ENCODE data around the gene GOLGA2. TPM values are rescaled to one million over a fixed set of nuclear protein-coding genes. Genes with fewer than 3 reads are reported as not detected.

Gene GOLGA2
- total and polyA plus RNA-seq, 2 donors (not counting 1 experiment from before 2014, with no cell fraction given) = 118 to 126 TPM

GRCh38 chr9:128245421-128246151, 30.2 kb downstream of the GOLGA2 start:
- H3K4me1 ChIP-seq (ENCODE audit: control insufficient read depth, extremely low read depth, insufficient read depth, low read length) = peaks cover 23% of the 10 kb centered on the region
- peak overlapping the region; percentile 62 for H2AFZ ChIP-seq (ENCODE audit: low read length)
- no peaks in the 10 kb centered on the region for H3K9me3 ChIP-seq (ENCODE audit: control insufficient read depth, insufficient read depth, low read depth, low read length)
- H3K27ac ChIP-seq (ENCODE audit: insufficient read depth, low read length) = peak overlapping the region; percentile 70
- H3K27me3 ChIP-seq (ENCODE audit: control insufficient read depth, insufficient read depth, low read length) = no peaks in the 10 kb centered on the region
- H3K36me3 ChIP-seq (ENCODE audit: control insufficient read depth, insufficient read depth, low read length) = peaks cover 2% of the 10 kb centered on the region
- peak overlapping the region; percentile 76 for H3K4me2 ChIP-seq (ENCODE audit: extremely low read depth, insufficient read depth, low read length)
- TF ChIP-seq EZH2 (IDR thresholded peaks at IDR 0.05; ENCODE audit: low read length, missing control alignments) = no peak
- no peak for TF ChIP-seq CTCF (conservative IDR thresholded peaks at IDR 0.05 in 1 of 2, IDR thresholded peaks at IDR 0.05 in 1 of 2; ENCODE audit: low read depth in 1 of 2, low read length in 2 of 2)
- no peaks in the 10 kb centered on the region for H4K20me1 ChIP-seq (ENCODE audit: control insufficient read depth, extremely low read depth, insufficient read depth, low read length)
- no peaks in the 10 kb centered on the region for H3K79me2 ChIP-seq (ENCODE audit: control insufficient read depth, insufficient read depth, low read length)
- DNase-seq (ENCODE audit: low read depth in 2 of 2) = peak; percentile 54 to 78
- H3K4me3 ChIP-seq (replicated peaks in 1 of 4; ENCODE audit: control extremely low read depth in 1 of 4, insufficient read depth in 1 of 4, low read depth in 3 of 4, low read length in 4 of 4) = no peak overlapping the region
- peak overlapping the region; percentile 16 for H3K9ac ChIP-seq (ENCODE audit: insufficient read depth, low read length)

- H3K27ac ChIP-seq (ENCODE audit: insufficient read depth, low read length) = peak overlapping the region; percentile 80
- H3K36me3 ChIP-seq (ENCODE audit: control insufficient read depth, insufficient read depth, low read length) = peaks cover 2% of the 10 kb centered on the region
- H3K4me2 ChIP-seq (ENCODE audit: extremely low read depth, insufficient read depth, low read length) = peak overlapping the region; percentile 85
- no peaks in the 10 kb centered on the region for H3K9me3 ChIP-seq (ENCODE audit: control insufficient read depth, insufficient read depth, low read depth, low read length)
- DNase-seq (ENCODE audit: low read depth in 2 of 2) = peak; percentile 79 to 89
- H3K4me1 ChIP-seq (ENCODE audit: control insufficient read depth, extremely low read depth, insufficient read depth, low read length) = peaks cover 23% of the 10 kb centered on the region
- H3K4me3 ChIP-seq (replicated peaks in 1 of 4; ENCODE audit: control extremely low read depth in 1 of 4, insufficient read depth in 1 of 4, low read depth in 3 of 4, low read length in 4 of 4) = peak overlapping the region; percentile 43 to 72 (median 57)
- no peaks in the 10 kb centered on the region for H4K20me1 ChIP-seq (ENCODE audit: control insufficient read depth, extremely low read depth, insufficient read depth, low read length)
- no peaks in the 10 kb centered on the region for H3K79me2 ChIP-seq (ENCODE audit: control insufficient read depth, insufficient read depth, low read length)
- no peaks in the 10 kb centered on the region for H3K27me3 ChIP-seq (ENCODE audit: control insufficient read depth, insufficient read depth, low read length)
- TF ChIP-seq EZH2 (IDR thresholded peaks at IDR 0.05; ENCODE audit: low read length, missing control alignments) (no peak), CTCF (conservative IDR thresholded peaks at IDR 0.05 in 1 of 2, IDR thresholded peaks at IDR 0.05 in 1 of 2; ENCODE audit: low read depth in 1 of 2, low read length in 2 of 2) (no peak)
- H3K9ac ChIP-seq (ENCODE audit: insufficient read depth, low read length) = peak overlapping the region; percentile 74
- no peak overlapping the region for H2AFZ ChIP-seq (ENCODE audit: low read length)
Measured at GRCh38 chr9:128244837-128245231, 31.0 kb downstream of the GOLGA2 start.

- TF ChIP-seq EZH2 (IDR thresholded peaks at IDR 0.05; ENCODE audit: low read length, missing control alignments) = no peak
- no peak for TF ChIP-seq CTCF (conservative IDR thresholded peaks at IDR 0.05 in 1 of 2, IDR thresholded peaks at IDR 0.05 in 1 of 2; ENCODE audit: low read depth in 1 of 2, low read length in 2 of 2)
- no peaks in the 10 kb centered on the region for H3K9me3 ChIP-seq (ENCODE audit: control insufficient read depth, insufficient read depth, low read depth, low read length)
- peak overlapping the region; percentile 74 for H3K9ac ChIP-seq (ENCODE audit: insufficient read depth, low read length)
- H2AFZ ChIP-seq (ENCODE audit: low read length) = no peak overlapping the region
- DNase-seq (ENCODE audit: low read depth in 2 of 2) = no peak
- peaks cover 2% of the 10 kb centered on the region for H3K36me3 ChIP-seq (ENCODE audit: control insufficient read depth, insufficient read depth, low read length)
- H3K27me3 ChIP-seq (ENCODE audit: control insufficient read depth, insufficient read depth, low read length) = no peaks in the 10 kb centered on the region
- H3K27ac ChIP-seq (ENCODE audit: insufficient read depth, low read length) = peak overlapping the region; percentile 80
- peaks cover 23% of the 10 kb centered on the region for H3K4me1 ChIP-seq (ENCODE audit: control insufficient read depth, extremely low read depth, insufficient read depth, low read length)
- H4K20me1 ChIP-seq (ENCODE audit: control insufficient read depth, extremely low read depth, insufficient read depth, low read length) = no peaks in the 10 kb centered on the region
- H3K79me2 ChIP-seq (ENCODE audit: control insufficient read depth, insufficient read depth, low read length) = no peaks in the 10 kb centered on the region
- H3K4me2 ChIP-seq (ENCODE audit: extremely low read depth, insufficient read depth, low read length) = peak overlapping the region; percentile 85
- H3K4me3 ChIP-seq (replicated peaks in 1 of 4; ENCODE audit: control extremely low read depth in 1 of 4, insufficient read depth in 1 of 4, low read depth in 3 of 4, low read length in 4 of 4) = peak overlapping the region; percentile 43 to 72 (median 57)
Measured at GRCh38 chr9:128244091-128244836, 31.5 kb downstream of the GOLGA2 start.

Measured in fibroblast of lung (primary cell).